Activated CD8-positive, alpha-beta memory T cell treated with anti-CD3 and anti-CD28 coated beads for 24 hours (primary cell): Measurements from ENCODE around the gene KPNA4.
"Not testable (repeated sequence)": the region's sequence is repeated elsewhere in the genome, so short reads cannot be mapped to it uniquely, and the experiment has no call there.

ENCODE experiments used
- DNase-seq: peaks from one replicate; pipeline ENCODE4 v3.0.0-alpha.2; 2020

KPNA4 gene, protein sequence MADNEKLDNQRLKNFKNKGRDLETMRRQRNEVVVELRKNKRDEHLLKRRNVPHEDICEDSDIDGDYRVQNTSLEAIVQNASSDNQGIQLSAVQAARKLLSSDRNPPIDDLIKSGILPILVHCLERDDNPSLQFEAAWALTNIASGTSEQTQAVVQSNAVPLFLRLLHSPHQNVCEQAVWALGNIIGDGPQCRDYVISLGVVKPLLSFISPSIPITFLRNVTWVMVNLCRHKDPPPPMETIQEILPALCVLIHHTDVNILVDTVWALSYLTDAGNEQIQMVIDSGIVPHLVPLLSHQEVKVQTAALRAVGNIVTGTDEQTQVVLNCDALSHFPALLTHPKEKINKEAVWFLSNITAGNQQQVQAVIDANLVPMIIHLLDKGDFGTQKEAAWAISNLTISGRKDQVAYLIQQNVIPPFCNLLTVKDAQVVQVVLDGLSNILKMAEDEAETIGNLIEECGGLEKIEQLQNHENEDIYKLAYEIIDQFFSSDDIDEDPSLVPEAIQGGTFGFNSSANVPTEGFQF

DNA sequence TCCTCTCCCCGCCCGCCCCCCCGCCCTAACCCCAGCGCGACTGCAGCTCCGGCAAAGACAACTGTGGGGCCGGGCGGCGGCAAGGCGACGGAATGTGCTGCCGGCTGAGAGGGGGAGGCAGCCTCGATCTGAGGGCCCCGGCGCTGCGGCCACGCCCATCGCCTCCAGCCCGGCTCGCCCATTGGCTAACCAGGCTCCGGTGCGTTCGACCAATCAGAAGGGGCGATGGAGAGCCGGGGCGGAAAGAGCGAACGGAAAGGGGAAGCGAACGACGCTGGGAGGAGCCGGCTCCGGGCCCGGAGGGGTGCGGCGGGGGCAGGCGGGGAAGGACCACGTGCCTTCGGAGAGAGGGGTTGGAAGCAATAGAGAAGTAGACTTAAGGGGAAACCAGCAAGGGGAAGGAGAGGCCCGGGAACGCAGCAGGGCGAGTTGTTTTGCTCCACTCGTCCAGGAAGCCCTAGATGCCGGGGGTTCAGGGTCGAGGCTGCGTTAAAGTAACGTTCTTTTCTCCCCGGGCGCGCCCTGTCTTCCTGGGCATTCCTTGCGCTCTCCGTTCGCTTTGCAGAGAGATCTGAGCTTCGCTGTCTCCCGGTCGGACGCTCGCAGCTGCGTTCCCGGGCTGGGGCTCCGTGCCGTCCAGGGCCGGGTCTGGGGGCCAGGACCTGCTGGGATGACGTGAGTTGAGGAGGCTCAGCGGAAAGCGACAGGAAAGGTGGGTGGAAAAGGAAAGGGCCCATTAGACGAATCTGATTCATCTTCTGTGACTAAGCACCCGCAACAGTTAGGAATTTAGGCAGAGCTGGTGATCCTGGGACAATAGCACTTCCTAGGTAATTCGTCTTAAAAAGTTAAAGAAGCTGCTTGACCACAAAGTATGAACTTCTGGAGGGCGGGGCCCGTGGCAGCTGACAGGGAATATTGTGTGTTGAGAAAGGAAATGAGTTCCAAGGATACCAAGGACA is at the start of gene KPNA4:
KPNA4 (minus strand) TSS at position 130 of the 962 bp plus-strand sequence. CDS start 289 bp downstream, outside the sequence.
- peak; percentile 97 for DNase-seq

DNA sequence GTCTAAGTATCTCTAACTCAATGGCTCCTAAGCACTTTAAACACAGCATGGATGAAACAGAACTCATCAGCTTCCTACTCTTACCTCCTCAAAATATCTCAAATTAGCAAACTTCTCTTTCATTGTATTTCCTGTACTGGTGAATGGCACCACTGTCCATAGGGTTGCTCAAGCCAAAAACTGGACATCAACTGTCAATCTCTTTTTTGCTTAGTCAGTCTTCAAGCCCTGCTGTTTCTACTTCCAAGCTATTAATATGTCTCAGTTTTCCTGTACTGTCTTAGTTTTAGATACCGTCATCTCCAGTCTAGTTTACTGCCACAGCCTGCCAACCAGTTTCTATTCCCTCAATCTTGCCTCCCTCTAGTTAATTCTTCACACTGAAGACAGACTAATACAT is 48.3 kb upstream of the KPNA4 start:
- DNase-seq = no peak

DNA sequence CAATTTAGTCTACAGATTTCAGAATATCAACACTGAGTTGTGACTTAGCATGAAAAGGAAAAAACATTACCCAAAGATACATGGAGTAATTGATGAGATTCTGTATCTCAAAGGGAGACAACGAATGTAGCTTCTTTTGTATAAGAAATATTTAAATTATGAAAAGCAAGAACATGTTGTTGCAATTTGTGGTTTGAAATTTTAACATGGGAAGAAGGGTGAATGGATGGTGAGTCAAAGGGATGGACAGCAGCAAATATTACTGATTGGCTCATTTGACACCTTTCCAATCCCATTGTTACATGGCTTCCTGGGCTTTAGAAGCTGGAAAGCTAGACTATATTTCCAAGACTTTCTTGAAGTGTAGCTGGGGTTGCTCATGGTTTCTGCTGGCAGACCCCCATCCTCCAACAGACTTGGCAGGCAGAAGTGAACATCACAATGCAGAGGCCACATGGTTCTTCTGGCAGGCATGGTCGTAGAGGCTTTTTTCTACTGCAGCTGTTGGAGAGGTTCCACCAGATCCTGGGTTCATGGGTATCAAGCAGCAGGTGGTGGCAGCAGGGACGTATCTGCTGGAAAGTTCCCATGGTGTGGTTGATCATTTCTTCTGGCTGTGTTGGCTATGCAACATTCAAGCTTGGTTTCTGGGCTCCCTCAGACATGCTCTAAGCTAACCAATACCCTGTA is 47.2 kb upstream of the KPNA4 start:
- DNase-seq = no peak

DNA sequence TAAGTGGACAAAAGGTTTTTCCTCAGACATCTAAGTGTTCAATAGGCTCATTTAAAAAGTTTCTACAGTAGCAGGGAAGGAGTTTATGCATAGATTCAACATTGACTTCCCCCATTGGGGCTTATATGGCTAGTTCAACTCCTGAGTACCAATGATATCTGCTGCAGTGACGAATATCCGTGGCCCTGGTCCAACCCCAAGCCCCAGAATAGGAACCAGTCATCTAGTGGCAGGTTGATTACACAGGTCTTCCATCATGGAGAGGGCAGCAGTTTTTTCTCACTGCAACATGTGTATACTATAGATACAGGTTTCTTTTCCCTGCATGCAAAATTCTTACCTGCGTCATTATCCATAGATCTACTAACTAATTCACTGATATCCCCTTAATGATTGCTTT is 45.8 kb upstream of the KPNA4 start:
- no peak for DNase-seq

DNA sequence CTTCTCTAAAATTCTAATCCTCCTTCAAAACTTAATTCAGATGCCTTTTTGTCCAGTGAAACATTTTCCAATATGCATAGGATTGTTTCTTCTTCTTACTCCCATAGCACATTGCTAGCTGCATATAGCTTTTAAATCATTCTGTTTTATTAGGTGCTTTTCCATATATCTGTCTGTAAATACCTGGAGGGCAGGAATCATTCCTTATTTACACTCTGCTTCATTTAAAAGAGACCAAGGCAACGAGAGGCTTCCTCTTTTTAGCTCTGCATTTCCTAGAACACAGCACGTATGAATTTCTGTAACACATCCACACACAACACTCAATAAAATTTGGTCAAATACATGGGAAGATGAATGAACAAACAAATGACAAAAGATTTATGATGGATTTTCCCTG is 43.5 kb upstream of the KPNA4 start:
- DNase-seq = no peak

DNA sequence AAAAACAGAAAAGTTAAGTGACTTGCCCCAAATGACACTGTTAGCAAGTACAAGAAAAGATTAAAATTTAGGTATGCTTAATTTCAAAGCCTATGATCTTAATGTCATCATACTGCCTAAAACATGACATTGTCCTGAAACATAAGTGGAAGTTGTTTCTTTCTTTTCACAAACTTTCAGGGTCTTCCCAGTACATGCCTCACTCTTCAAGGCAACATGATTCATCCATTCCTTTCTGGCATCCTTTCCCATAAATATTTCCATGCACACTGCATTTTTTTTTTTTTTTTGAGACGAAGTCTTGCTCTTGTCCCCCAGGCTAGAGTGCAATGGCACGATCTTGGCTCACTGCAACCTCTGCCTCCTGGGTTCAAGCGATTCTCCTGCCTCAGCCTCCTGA is 42.5 kb upstream of the KPNA4 start:
- DNase-seq = no peak

DNA sequence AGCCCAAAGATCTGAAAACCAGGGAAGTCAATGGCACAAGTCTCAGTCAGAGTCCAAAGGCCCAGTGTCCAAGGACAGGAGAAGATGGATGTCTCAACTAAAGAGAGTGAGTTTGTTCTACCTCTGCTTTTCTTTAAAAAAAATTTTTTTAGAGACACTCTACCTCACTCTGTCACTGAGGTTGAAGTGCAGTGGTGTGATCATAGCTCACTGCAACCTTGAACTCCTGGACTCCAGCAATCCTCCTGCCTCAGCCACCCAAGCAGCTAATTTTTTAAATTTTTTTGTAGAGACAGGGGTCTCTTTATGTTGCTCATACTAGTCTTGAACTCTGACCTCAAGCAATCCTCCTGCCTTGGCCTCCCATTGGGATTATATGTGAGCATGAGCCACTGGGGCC is 39.9 kb upstream of the KPNA4 start:
- DNase-seq = no peak

DNA sequence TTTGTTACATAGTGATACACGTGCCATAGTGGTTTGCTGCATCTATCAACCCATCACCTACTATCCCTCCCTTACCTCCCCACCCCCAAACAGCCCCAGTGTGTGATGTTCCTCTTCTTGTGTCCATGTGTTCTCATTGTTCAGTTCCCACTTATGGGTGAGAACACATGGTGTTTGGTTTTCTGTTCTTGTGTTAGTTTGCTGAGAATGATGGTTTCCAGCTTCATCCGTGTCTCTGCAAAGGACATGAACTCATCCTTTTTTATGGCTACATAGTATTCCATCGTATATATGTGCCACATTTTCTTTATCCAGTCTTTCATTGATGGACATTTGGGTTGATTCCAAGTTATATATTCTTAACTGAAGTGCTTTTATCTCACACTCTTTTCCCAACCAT is 38.5 kb upstream of the KPNA4 start:
- not testable (repeated sequence) for DNase-seq

DNA sequence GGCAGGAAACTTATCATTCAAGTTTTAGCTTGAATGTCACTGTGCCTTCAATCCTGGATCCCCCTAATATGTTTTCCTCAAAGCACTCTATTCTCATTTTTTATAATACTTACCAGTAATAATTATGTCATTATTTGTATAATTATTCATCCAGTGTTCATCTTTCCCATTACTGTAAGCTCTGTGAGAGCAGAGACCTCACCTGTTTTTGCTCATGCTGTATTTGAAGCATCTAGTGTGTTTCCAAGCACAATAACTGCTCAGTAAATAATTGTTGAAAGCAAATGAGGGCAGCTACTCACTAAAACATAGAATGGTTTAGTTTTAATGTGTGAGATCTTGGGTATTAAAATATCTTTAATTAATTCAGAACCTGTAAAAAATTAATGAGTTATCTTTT is 36.9 kb upstream of the KPNA4 start:
- DNase-seq = no peak

DNA sequence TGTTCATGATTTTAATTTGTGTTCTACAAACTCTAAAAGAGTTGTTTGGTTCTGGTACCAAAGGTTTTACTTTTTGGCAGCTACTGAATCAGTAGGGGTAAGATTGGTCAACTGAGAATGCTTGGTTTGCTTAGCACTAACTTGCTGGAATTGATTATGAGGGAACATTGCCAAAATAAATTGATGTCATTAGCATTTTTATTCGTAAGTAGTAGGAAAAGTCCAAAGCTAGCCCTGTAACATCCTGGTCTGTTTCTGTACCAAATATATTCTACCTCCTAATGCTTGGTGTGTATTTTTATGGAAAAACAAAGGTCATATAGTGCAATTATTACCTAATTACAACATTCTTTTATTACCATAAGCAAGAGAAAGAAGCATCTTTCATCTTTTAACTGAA is 35.9 kb upstream of the KPNA4 start:
- DNase-seq = no peak

DNA sequence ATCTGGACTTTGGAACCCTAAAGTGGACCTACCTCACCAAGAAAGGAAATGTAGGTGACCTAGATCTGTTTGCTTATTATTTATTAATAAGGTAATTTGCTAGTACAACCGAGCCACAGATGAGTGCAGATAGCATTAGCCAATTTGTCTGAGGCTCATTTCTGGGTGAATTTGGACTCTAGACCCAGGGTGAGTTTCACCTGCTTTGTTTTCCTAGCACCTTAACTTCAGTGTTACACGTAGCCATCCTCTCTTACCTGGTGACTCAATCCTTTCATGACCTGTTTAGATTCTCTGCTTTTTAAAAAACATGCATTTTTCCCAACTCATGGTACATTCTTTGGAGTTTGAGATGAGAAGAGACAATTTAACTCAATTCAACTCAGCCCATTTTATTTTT is 33.5 kb upstream of the KPNA4 start:
- no peak for DNase-seq

DNA sequence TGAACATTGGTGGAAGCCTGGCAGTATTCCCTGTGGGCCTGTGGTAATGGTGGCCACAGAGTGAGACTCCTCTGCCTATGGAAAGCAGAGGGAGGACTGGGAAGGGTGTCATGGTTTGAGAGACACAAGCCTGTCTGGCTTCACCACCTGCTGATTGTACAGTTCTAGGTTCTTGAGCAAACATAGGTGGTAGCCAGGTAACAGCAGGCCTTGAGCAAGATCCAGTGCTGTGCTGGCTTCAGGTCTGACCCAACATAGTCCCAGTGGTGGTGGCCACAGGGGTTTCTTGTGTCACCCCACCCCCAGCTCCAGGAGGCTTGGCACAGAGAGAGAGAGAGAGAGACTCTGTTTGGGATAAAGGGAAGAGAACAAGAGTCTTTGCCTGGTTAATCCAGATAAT is 22.7 kb upstream of the KPNA4 start:
- no peak for DNase-seq

DNA sequence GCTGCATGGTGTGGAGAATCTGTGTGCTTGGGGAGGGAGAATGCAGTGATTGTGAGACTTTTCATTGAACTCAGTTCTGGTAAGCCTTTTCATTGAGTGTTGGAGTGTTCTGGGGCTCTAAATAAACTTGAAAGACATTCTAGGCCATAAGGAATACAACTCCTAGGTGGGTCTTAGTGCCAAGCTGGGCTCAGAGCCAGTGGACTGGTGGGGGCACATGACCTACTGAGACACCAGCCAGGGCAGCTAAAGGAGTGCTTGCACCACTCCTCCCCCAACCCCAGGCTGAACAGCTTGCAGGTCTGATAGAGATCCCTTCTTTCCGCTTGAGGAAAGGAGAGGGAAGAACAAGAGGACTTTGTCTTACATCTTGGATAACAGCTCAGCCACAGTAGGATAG is 21.7 kb upstream of the KPNA4 start:
- DNase-seq = no peak

DNA sequence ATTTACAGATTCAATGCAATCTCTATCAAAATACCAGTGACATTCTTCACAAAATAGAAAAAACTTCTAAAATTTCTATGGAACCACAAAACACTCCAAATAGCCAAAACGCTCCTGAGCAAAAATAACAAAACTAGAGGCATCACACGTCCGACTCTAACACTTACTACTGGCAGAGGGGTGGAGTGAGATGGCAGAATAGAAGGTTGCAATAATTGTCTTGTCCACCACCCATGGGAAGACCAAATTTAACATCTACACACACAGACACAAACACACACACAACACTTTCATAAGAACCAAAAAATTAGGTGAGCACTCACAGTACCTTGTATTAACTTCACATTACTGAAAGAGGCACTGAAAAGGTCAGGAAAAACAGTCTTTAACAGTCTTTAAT is 21.3 kb upstream of the KPNA4 start:
- no peak for DNase-seq

DNA sequence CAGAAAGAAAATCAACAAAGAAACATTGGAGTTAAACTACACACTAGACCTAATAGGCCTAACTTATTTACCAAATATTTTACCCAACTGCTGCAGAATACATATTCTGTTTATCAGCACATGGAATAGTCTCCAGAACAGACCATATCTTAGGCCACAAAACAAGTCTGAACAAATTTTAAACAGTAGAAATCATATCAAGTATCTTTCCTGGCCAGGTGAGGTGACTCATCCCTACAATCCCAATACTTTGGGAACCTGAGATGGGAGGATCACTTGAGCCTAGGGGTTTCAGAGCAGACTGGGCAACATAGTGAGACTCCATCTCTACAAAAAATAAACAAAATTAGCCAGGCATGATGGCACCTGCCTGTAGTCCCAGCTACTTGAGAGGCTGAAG is 18.1 kb upstream of the KPNA4 start:
- no peak for DNase-seq

DNA sequence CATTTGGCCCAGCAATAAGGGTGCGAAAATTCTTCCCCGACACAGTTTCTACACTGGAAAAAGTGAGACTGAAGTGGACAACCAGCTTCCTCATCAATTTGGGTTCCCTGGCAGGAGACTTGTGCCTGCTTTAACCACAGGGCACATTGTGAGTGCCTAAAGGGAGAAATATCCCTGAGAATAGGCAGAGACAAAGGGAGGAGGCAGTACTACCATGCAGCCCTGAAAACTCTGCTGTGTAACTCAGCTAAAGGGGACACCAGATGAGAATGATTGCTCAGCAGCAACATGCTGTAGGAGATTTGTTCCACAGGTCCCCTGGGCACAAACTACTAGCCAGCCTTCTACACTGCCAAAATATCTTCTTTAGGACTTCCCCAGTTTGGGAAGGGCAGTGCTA is 15.6 kb upstream of the KPNA4 start:
- no peak for DNase-seq

DNA sequence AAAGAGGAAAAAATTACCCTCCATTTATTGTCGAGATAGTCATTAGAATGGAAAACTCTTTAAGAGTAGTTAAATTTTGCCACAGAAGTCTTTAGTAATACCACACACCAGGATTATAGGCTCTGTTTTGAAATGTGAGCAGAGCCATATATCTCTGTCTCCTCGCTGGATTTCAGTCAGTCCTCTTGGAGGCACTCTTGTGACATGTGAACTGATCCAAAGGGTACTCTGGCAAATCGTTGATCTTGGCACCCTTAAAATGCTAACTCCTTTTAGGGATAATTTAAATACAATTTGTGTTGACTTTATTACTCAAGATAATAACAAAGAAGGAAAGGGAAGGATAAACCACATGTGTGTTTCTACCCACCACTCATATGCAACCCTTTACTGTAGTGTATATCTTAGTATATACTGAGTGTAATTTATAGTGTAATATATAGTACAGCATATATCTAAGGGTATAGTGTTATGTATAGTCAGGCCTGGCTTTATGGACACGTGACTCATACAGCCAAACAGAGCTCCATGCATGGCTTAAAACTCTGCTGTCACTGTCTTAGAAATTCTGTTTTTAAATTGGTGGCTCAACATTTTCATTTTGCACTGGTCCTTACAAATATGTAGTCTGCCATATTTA is 12.3 kb upstream of the KPNA4 start:
- DNase-seq = no peak

DNA sequence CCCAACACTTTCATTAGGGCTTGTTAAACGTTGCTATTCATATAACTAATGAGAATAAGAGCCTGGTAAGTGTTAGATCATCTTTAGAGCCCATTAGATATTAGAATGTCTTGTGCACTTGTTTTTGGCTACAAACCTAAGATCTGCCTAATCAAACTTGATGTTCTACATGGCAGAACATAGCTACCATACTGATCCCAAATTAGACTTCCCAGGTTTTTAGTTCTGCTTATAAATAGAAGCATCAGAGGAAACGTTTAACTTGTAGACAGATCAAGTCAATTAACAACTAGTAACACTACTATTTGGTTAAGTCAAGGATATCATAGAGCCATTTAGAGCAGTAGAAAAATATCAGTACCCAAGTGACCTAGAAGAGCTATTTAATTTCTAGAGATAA is 11.7 kb upstream of the KPNA4 start:
- no peak for DNase-seq

DNA sequence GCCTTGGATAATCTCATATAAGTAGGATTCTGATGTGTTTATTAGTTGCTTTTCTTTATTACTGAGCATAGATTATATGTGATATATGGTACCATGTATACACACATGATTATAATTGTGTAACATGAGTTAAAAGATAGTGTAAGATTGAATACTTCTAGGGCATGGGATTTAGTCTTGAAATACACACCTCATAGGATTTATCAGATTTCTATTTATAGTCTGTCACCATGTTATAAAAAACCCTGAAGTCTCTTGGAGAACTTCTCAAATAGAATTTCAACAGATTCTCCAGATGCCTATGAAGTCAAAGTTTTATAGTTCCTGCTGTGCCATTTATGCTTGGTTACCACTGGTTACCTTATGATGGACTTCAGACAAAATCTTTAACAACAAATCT is 11.2 kb upstream of the KPNA4 start:
- DNase-seq = no peak

DNA sequence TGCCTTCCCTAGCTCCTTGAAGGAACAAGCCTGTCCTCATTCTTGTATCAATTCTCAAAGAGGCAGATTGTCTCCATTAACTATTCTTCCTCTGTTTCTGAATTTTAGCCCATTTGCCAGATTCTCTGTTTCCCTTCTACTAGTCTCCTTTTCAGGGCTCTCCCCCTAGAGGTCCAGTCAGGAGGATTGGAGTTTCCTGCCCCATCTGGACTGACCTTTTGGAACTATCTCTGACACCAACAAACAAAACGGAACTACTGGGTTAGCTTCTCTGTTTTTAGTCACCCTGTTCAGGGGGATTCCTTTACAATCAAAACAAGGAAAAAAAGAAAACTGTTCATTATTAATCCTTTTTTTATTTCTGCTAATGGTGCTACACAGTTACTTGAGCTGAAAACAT is 10.2 kb upstream of the KPNA4 start:
- DNase-seq = no peak

DNA sequence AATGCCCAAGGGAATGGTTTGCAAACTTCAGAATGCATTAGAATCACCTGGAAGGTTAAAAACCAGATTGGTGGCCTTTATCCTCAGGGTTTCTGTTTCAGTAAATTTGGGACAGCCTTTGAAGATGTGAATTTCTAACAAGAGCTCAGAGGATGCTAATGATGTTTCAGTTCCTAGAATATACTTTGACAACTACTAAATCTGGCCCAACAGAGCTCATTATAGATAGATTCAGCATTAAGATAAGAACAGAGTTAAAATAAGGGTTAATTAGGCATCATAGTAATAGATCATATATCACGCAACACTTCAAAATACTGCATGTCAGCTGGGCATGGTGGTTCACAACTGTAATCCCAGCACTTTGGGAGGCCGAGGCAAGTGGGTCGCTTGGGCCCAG is 9.3 kb upstream of the KPNA4 start:
- DNase-seq = no peak

DNA sequence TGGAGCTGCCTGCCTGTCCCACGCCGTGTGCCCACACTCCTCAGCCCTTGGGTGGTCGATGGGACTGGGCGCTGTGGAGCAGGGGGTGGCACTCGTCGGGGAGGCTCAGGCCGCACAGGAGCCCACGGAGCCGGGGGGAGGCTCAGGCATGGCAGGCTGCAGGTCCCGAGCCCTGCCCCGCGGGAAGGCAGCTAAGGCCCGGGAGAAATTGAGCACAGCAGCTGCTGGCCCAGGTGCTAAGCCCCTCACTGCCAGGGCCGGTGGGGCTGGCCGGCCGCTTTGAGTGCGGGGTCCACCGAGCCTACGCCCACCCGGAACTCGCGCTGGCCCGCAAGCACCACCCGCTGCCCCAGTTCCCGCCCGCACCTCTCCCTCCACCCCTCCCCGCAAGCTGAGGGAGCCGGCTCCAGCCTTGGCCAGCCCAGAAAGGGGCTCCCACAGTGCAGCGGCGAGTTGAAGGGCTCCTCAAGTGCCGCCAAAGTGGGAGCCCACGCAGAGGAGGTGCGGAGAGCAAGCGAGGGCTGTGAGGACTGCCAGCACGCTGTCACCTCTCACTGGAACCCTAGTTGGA is 8.7 kb upstream of the KPNA4 start:
- not testable (repeated sequence) for DNase-seq
